NOMO-1 treated with DMSO at 0.1 percent for 48 hours (cell line): Measurements from ENCODE around the gene TEDC1.

Experiments
- DNase-seq: peaks from one replicate; lab custom pipeline; 2025; ENCODE audit not compliant: unreplicated experiment; lab: John Stamatoyannopoulos, UW

The TEDC1 gene, protein sequence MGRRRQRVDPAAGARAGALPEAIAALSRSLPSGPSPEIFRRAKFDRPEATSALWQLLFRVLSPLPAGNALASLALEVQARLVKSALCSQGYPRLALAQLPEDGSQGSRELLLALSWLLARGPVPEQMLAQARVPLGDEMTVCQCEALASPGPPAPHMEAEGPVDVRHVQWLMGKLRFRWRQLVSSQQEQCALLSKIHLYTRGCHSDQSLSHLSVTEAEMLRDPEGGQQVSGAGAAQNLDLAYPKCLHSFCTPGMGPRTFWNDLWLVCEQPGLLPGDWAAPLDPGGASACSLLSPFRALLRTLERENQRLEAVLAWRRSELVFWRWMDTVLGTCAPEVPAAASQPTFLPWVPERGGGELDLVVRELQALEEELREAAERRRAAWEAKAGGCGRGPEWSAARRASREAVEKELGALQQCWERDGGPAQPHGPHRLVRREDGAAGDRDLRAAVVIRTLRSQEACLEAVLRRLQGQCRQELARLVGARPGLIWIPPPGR

DNA sequence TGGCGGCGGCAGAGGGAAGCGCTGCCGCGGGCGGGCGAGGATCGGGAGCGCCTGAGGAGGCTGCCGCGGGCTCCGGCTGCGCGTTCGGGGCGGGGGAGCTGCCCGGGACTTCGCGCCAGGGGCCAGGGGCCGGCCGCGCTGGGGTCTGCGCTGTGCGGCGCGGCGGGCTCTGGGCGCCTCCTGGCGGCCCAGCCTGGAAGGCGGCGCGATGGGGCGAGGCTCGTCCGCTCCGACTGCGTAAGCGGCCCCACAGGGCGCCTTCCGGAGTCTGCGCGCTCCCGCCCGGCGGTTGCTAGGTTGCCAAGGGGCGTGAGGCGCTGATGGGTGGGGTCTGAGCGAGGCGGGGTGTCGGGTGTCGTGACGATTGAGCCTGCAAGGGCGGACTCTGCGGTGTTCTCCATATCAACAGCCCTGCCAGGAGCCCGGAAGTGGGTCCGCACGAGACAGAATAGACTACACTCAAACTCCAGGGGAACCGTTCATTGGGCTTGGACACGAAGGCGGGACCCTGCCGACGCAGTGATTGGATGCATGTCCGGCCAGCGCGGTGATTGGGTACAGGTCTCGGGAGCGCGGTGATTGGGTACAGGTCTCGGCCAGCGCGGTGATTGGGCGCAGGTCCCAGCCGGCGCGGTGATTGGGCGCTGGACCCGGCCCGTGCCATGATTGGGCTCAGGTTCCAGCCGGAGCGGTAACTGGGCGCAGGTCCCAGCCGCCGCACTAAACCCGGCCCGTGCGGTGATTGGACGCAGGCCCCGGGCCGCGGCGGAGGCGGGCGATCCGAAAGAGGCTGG is at the start of gene TEDC1:
TSS of gene TEDC1 (plus strand) at position 675 of the 794 bp plus-strand sequence. CDS start 130 bp downstream, outside the sequence.
- peak; percentile 100 for DNase-seq

DNA sequence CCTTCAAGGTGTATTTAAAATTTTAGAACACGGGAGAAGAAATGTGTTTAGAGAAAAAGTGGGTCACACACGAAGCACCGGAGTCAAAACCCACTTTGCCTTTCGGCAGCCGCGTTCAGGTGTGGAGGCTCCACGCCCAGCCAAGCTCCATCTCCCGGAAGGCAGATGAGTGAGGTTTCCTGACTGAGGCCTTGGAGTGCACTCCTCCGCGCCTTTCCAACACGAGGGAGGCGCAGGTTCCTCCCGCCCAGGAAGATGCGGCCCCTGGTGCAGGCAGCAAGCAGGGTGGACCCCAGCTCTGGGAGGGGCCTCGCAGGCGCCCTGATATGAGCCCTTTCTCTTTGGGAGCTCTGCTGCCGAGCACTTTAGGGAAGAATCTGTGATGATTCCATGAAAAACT is 48.9 kb upstream of the TEDC1 start:
- no peak for DNase-seq

DNA sequence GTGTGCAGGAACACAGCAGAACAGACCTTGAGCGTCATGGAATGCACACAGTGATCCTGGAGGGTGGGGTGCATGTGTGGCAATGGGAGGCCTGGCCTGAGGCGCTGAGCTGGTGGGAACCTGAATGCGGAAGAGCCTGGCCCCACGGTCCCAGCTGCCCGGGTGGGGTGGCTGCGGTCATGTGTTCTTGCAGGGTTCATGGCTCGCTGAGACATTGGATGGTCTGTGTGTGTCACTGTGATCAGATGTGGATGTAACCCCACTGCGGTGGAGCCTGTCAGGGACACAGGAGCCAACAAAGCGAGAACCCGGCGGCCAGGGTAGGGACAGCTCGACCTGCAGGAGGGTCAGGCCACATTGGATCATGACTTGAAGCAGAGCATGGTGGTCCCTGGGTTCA is 48.2 kb upstream of the TEDC1 start:
- no peak for DNase-seq

DNA sequence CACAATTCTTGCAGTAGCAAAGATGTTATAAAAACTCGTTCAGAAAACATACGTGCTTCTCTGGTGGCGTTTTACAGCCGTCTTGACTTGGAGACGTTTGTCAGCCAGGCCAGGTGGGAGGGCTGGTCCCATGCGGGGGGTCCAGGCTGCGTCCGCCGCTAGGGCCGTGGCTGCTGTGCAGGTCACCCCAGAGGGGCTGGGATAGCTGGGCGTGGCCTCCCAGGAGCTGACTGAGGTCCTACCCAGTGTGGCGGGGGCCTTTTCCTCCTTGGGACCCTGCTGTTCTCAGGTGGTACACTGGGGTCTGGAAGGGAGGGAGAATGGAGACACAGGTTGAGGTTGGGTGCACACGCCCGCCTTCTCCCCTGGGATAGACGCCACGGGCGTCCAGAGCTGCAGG is 46.2 kb upstream of the TEDC1 start:
- no peak for DNase-seq

DNA sequence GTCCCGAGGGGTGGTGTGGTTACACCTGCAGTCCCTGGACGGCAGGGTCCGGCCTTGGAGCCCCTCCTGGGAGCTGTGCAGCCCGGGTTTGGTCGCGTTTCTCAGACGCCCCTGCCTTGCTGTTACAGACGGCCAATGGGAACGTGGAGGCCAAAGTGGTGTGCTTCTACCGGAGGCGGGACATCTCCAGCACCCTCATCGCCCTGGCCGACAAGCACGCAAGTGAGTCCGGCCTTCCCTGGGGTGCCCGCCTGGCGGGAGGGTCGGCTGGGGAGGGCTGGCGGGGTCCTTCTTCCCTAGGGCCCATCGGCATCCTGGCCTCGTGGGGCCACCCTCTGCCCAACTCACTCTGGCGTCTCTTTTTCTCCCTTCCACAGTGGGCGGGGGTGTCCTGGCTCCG is 45.8 kb upstream of the TEDC1 start:
- DNase-seq, result no peak

DNA sequence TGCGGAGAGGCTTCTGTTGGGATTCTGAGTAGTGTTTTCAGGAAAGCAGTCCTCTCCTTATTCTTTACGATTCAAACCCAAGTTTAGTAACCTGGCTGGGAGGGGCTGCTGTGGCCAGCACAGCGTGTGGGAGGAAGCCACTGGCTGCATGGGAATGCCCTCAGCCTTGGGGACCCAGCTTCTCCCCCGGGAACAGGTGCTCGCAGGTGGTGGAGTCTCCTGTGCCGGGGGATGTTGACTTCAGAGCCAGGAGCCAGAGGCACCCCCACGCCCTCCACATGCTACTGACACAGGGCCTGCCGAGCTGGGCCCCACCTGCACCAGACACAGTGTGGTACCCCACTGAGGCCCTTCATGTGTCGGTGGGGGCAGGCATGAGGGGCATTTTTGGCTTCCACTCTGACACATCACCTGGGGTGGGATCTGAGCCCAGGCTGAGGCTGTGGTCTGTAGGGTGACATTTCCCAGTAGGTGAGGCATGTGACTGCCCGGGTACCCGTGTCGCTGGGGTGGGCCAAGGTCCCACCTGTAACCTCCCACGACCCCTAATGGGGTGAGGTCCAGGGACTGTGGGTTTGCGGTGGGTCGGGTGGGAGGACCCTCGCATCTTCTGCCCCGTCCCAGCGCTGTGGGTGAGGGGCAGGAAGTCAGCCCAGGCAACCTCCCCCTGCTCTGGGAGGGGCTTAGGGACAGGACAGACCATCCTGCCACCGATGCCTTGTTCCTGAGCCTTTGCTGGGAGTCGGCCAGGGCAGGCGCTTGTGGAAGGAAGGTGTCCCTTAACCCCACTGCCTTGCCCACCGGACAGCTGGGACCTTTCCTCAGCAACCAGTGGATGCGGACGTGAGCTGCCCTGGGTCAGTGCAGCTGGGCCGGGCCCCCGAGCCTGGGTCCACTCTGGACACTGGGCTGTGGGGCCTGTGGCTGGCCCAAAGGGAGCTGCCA is 44.9 kb upstream of the TEDC1 start:
- no peak for DNase-seq

DNA sequence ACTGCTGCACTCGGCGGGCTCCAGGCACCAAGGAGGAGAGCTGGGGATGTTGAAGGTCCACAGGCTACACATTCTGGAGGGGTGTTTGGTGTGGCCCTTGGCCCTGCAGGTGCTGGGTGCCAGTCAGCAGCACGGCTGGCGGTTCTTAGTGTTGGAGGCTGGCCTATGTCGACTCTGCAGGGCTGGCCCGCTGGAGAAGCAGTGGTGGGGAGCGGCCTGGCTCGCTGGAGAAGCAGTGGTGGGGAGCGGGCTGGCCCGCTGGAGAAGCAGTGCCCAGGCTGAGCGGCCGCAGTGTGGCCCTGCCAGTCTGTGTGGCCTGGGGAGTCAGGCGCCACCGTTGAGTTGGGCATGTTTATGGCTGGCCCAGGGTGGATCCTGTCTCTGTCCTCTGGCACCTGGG is 44.1 kb upstream of the TEDC1 start:
- no peak for DNase-seq

DNA sequence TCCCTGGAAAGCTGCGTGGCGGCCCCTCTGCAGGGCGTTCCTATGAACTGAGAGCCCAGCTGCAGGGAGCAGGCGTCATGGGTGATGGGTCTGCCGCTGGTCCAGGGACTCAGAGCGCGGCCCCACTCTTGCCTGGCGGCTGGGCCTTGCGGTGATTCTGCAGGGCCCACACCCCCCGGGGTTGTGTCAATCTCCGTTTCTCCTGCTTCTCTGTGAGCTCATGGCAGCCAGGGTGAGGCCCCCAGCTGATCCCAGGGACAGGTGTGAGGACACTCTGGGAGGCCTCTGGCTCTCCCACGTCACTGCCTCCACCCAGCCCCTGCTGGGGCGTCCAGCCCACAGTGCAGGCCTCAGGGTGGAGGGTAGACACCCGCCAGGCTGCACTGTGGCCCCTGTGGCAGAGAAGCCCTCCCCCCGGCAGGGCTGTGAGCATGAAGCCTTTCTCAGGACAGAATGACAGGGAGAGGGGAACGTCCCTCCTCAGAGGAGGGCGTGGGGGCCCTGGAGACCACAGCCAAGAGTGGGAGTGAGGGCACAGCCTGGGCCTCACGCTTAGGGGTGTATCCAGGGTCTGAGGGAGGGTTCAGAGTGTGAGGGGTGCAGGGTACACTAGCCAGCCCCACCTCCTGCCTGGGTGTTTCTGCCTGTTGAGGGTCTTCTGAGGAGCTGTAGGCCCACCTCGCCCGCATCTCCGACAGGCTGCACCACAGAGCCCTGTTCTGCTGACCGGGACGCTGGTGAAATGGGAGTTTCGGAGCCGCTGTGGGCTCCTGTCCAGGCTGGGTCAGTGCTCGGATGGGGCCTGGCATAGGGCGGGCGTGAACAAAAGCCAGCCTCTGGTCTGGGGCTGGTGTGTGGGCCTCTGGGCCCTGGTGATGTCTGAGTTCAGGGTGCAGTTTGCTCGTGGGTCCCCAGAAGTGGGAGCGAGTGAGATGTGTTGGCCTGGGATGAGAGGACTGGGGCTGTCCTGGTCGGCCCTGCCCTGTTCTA is 43.1 kb upstream of the TEDC1 start:
- no peak for DNase-seq

DNA sequence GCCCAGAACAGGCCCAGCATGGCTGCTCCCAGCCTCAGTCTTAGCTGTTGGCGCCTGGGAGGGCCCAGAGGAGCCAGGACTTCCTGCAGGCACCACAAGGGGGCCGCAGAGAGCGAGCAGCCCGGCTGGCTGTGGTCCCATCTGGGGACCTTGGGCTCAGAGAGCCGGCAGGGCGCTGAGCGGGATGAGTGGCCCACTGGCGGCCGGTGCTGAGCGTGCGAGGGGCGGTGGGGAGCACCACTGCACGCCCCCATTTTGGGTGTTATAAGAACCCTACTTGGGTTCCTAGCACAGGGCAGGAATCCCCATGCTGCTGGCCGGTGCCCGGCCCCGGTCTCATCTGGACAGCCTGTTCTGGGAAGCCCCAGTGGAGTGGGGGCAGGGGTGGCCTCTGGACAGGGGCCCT is 42.3 kb upstream of the TEDC1 start:
- DNase-seq, result no peak

DNA sequence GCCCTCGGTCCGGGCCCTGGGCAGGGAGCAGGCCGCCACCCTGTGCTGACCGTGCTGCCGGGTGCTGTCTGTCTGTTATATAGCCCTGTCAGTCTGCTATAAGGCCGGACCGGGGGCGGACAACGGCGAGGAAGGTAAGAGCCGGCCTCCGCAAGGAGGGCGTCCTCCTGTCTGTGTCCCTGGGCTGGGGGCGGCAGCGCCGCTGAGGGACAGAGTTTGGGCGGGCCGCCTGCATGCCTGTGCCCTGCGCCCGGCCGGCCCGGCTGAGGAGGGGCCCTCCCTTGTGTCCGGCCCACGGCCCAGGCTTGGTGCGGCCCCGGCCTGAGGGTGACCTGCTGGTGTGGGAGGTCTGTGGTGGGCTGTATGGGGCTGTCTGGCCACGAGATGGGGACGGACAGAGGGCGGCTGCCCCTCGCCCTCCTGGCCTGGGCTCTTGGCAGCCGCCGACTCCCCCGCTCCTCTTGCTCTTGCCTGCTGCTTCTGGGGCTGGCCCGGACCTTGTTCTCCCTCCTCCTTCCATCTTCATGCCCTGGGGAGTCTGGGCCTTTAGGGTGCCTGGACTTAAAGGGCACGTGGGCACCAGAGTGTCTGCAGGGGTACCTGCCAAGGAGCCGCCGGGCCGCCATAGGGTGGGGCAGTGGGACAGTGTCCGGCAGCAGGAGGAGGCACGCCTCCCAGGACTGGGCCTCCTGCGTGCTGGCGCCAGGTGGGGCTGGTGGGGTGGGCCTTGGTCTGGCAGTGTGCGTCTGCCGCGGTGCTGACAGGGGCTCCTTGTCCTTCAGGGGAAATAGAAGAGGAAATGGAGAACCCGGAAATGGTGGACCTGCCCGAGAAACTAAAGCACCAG is 41.5 kb upstream of the TEDC1 start:
- no peak for DNase-seq

DNA sequence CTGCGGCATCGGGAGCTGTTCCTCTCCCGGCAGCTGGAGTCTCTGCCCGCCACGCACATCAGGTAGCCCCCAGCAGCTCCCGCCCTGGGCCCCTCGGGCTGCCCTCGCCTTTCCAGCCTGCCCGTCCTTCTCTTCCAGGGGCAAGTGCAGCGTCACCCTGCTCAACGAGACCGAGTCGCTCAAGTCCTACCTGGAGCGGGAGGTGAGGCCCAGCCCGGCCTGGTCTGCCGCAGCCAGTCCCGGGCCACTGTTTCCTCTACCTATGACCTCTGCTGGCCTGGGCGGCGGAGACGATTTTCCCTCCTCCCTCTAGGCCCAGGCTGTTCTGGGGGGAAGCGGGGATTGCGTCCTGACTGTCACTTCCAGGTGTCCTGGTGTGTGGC is 40.9 kb upstream of the TEDC1 start:
- DNase-seq, result no peak

DNA sequence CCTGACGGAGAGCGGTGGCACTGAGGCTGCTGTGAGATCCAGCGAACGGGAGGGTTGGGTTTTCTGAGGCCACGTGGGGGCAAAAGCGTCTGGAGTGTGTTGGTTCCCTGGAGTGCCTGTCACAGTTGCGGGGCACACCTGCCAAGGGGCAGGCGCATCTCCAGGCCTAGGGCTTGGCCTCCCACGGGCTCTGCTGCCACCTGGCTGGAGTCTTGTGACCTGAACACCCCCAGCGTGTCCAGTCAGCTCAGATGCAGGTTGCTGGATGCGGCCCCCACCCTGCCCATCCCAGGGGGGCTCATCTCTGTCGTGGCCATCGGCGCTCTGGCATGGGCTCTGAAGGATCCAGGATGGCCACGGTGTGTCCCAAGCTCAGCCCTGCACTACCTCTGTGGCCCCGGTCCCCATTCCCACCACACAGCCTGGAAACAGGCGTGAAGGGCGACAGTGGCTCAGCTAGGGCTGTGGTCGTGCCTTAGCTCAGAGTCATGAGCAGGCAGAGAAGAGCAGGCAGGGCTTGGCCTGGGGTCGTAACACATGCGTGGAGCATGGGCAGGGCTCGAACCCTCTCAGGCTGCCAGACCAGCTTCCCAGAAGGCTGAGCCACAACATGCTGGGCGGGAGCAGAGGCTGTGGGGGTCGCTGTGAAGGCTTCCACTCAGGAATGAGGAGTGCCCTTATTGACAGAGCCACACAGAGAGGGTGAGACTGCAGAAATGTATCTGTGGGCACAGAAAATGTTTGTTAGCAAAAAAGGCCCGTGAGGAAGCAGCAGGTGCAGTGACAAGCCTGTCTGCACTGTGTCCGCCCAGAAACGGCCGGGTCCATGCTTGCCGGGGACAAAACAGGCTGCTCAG is 40.0 kb upstream of the TEDC1 start:
- no peak for DNase-seq

DNA sequence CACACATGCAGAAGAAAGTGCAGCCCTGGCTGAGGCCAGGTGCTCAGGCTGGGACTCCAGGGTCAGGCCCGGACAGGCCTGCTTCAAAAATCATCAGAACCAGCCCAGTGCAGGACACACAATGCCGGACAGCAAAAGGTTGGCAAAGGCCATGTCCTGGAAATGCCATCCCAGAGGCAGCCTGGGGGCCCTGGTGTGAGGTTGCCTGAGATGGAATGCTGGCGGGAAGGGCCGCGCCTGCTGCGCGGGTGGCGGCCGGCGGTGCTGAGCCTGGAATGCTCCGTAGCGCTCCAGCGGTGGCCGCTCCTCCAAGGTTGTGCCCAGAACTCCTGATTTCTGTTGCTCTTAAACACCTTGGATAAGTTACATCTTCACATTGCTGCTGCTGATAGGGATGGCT is 38.1 kb upstream of the TEDC1 start:
- DNase-seq, result no peak

DNA sequence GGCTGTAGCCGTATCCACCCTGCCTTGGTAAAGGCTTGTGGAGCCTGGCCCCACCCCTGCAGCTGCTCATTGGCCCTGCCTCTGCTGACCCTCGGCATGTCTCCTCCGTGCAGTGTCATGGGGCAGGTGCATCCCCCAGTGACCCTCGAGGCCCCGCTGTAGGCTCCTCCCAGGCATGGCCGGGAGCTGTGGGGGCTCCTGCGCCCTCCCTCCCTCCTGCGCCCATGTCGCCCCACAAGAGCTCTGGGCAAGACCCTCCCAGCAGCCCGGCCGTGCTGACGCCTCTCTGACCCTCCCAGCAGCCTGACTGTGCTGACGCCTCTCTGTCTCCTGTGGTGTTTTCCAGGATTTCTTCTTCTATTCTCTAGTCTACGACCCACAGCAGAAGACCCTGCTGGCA is 37.2 kb upstream of the TEDC1 start:
- DNase-seq, result no peak

DNA sequence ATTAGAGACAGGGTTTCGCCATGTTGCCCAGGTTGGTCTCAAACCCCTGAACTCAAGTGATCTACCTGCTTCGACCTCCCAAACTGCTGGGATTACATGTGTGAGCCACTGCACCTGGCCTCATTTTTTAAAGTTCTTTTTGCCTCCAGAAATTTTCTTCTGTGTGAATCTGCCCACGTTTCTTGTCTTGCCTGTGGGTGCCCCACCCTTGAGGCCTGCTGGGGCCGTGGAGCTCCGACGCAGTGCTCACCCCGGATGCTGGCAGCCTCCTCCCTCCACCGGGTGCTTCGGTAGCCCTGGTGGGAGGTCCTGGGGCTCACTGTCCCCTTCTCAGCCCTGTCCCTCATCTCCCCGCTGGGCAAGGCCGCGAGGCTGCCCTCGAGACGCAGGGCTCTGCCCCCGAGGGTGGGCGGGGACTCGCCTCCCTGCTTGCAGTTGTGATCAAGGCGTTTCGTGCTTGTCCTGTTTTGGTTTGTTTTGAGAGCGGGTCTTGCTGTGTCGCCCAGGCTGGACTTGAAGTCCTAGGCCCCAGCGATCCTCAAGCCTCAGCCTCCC is 35.9 kb upstream of the TEDC1 start:
- DNase-seq, result no peak

DNA sequence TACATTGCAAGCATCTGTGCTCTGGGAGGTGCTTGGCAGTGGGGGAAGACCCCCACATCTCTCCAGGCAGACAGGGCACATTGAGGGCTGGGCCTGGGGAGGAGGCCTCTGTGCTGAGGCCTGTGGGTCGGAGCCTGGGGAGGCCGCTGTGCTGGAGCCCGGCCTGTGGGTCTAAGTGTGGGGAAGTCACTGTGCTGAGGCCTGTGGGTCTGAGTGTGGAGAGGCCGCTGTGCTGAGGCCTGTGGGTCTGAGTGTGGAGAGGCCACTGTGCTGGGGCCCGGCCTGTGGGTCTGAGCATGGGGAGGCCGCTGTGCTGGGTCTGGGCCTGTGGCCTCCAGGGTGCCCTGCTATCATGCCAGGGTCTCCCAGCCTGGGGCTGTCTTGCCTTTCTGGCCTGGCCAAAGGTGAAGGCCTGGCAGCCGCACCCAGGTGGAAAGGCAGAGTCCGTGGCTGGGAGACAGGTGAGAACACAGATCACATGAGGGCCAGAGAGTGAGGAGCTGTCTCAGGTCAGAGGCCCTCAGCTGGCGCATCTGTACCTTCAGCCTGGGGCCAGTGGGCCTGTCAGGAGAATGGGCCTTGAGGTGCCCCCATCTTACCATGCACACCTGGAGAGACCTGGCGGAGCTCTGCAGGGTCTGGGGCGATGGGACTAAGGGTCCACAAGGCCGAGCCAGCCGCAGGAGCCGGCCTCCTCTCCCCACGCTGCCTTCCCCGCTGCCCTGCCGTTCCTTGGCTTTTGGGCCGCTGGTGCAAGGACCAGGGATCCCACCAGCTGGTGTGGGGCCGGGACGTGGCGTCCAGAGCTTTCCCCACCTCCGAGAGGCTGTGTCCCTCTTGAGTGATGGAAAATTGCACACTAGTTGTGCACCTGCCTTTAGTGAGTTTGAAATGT is 35.0 kb upstream of the TEDC1 start:
- no peak for DNase-seq
